ENCODE data around the gene ARL14EPL. TPM values are rescaled to one million over a fixed set of nuclear protein-coding genes. Genes with fewer than 3 reads are reported as not detected.

The ARL14EPL gene
- total RNA-seq, 1 experiment from 2014 or later = not detected

GRCh38 chr5:116037236-116037822, 5.1 kb downstream of the ARL14EPL start:
- no peak for TF ChIP-seq KAT7 (CRISPR knock-in tag; IDR thresholded peaks at IDR 0.05; ENCODE audit: borderline replicate concordance)
- no peak for TF ChIP-seq RELA (CRISPR knock-in tag; IDR thresholded peaks at IDR 0.05; ENCODE audit: borderline replicate concordance)
- TF ChIP-seq TEAD1 (CRISPR knock-in tag; IDR thresholded peaks at IDR 0.05) = no peak
- no peak for TF ChIP-seq ATF1 (CRISPR knock-in tag; IDR thresholded peaks at IDR 0.05)
- no peak for TF ChIP-seq ZNF317 (CRISPR knock-in tag; IDR thresholded peaks at IDR 0.05; ENCODE audit: borderline replicate concordance, low read depth)
- TF ChIP-seq, protein P1, sequence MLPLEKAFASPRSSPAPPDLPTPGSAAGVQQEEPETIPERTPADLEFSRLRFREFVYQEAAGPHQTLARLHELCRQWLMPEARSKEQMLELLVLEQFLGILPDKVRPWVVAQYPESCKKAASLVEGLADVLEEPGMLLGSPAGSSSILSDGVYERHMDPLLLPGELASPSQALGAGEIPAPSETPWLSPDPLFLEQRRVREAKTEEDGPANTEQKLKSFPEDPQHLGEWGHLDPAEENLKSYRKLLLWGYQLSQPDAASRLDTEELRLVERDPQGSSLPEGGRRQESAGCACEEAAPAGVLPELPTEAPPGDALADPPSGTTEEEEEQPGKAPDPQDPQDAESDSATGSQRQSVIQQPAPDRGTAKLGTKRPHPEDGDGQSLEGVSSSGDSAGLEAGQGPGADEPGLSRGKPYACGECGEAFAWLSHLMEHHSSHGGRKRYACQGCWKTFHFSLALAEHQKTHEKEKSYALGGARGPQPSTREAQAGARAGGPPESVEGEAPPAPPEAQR (CRISPR knock-in tag; IDR thresholded peaks at IDR 0.05) = no peak
- TF ChIP-seq TCF7 (CRISPR knock-in tag; IDR thresholded peaks at IDR 0.05; ENCODE audit: low read depth) = no peak
- no peak for TF ChIP-seq EMX1 (CRISPR knock-in tag; IDR thresholded peaks at IDR 0.05)
- TF ChIP-seq STAT6 (CRISPR knock-in tag; conservative IDR thresholded peaks at IDR 0.05; ENCODE audit: low read depth) = no peak
- no peak for TF ChIP-seq AR (CRISPR knock-in tag; IDR thresholded peaks at IDR 0.05)
- Mint-ChIP-seq H3K4me3 (no peak overlapping the region), H3K9me3 (no peaks in the 10 kb centered on the region), H3K27me3 (ENCODE audit: low read depth) (no peaks in the 10 kb centered on the region), H3K27ac (no peak overlapping the region), H3K4me1 (peaks cover 30% of the 10 kb centered on the region), H3K36me3 (no peaks in the 10 kb centered on the region)
- DNase-seq (ENCODE audit: low spot score) (no peak), ATAC-seq (no peak)
- CTCF ChIA-PET = interaction anchor here (1.0 to 1.6 kb wide), 3 partner anchors 31 to 149 kb away, joined by 3 to 5 read pairs (median 3); no protein-coding TSS in a partner anchor
- POLR2A ChIA-PET = no interaction called here

GRCh38 chr5:116038817-116039216, 6.5 kb downstream of the ARL14EPL start:
- Mint-ChIP-seq H3K27ac (no peak overlapping the region), H3K9me3 (no peaks in the 10 kb centered on the region), H3K4me3 (no peak overlapping the region), H3K4me1 (peaks cover 30% of the 10 kb centered on the region), H3K36me3 (no peaks in the 10 kb centered on the region), H3K27me3 (ENCODE audit: low read depth) (no peaks in the 10 kb centered on the region)
- CTCF ChIA-PET = interaction anchor here (1.2 kb wide), 1 partner anchor 151 kb away, joined by 3 read pairs; no protein-coding TSS in a partner anchor
- DNase-seq (ENCODE audit: low spot score) = no peak
- peak; percentile 35 for ATAC-seq
- POLR2A ChIA-PET = no interaction called here
- TF ChIP-seq CBFB (CRISPR knock-in tag; IDR thresholded peaks at IDR 0.05; ENCODE audit: low read depth) (no peak), AFF4 (CRISPR knock-in tag; IDR thresholded peaks at IDR 0.05; ENCODE audit: borderline replicate concordance) (no peak), KAT7 (CRISPR knock-in tag; IDR thresholded peaks at IDR 0.05; ENCODE audit: borderline replicate concordance) (no peak), ETV6 (CRISPR knock-in tag; IDR thresholded peaks at IDR 0.05) (no peak), STAT6 (CRISPR knock-in tag; conservative IDR thresholded peaks at IDR 0.05; ENCODE audit: low read depth) (no peak), TEAD1 (CRISPR knock-in tag; IDR thresholded peaks at IDR 0.05) (no peak), TCF7 (CRISPR knock-in tag; IDR thresholded peaks at IDR 0.05; ENCODE audit: low read depth) (no peak)
- TF ChIP-seq, protein P2, sequence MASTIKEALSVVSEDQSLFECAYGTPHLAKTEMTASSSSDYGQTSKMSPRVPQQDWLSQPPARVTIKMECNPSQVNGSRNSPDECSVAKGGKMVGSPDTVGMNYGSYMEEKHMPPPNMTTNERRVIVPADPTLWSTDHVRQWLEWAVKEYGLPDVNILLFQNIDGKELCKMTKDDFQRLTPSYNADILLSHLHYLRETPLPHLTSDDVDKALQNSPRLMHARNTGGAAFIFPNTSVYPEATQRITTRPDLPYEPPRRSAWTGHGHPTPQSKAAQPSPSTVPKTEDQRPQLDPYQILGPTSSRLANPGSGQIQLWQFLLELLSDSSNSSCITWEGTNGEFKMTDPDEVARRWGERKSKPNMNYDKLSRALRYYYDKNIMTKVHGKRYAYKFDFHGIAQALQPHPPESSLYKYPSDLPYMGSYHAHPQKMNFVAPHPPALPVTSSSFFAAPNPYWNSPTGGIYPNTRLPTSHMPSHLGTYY (CRISPR knock-in tag; IDR thresholded peaks at IDR 0.05) = no peak
- TF ChIP-seq, protein P3, sequence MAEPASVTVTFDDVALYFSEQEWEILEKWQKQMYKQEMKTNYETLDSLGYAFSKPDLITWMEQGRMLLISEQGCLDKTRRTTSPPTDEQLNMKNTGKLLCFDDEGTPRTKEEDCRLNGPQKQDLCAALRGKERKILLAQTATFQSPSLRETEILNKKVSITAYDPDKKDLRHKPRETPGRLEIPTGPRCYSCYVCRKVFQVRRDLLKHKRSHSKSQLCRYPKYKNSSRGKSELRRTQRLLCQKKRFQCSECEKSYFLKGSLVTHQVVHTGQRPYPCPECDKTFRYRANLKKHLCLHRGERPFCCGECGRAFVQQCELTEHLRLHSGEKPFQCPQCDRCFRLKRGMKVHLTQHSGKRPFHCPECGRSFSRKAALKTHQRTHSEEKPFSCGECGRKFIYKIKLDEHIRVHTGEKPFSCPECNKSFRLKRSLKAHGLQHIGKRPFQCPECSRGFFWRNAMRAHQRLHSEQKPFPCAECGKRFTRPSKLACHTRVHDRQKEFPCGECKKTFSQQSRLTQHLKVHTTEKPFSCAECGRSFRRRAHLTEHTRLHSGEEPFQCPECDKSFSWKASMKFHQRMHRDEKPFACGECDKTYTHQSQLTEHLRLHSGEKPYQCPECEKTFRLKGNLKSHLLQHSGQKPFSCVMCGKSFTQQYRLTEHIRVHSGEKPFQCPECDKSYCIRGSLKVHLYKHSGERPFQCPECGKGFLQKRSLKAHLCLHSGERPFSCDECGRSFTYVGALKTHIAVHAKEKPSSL (CRISPR knock-in tag; conservative IDR thresholded peaks at IDR 0.05) = no peak
